Uterus (tissue), 4 donors: ENCODE results near the gene TRAF5. TPM values are rescaled to one million over a fixed set of nuclear protein-coding genes. Genes with fewer than 3 reads are reported as not detected.

ENCODE experiments used
- DNase-seq, 2 donors: peaks; one replicate each; pipeline ENCODE4 v3.0.0-alpha.2; 2019 to 2020
- H3K27ac ChIP-seq, 2 donors: fragments of 200-600 bp; sonication (generic); 1 replicate in 1 of 2; 2 replicates in 1 of 2; pipeline ENCODE4 v1.5.1; 2016 to 2018
- H3K27me3 ChIP-seq, 2 donors: fragments of 200-600 bp; sonication (generic); one replicate each; pipeline ENCODE4 v1.5.1; 2018 to 2019; ENCODE audit warnings: control low read depth in 1 of 2
- H3K36me3 ChIP-seq, 2 donors: fragments of 200-600 bp; sonication (generic); one replicate each; pipeline ENCODE4 v1.5.1; 2019; ENCODE audit warnings: control low read depth in 1 of 2
- H3K4me1 ChIP-seq, 2 donors: fragments of 200-600 bp; sonication (generic); one replicate each; pipeline ENCODE4 v1.5.1; 2018 to 2019; ENCODE audit warnings: control low read depth in 1 of 2
- H3K4me3 ChIP-seq, 2 donors: fragments of 200-600 bp; sonication (generic); 1 replicate in 1 of 2; 2 replicates in 1 of 2; pipeline ENCODE4 v1.5.1; 2018 to 2019; ENCODE audit warnings: mild to moderate bottlenecking in 1 of 2
- H3K9me3 ChIP-seq, 2 donors: fragments of 200-600 bp; sonication (generic); one replicate each; pipeline ENCODE4 v1.5.1; 2019; ENCODE audit warnings: control low read depth in 1 of 2
- CTCF ChIP-seq, 4 experiments: fragments of 200-600 bp in 2 of 4; fragments of 450-650 bp in 2 of 4; sonication (generic) in 2 of 4; IDR thresholded peaks; one replicate each; pipeline ENCODE4 v1.5.1; 2016 to 2019; ENCODE audit warnings: antibody characterized with exemption in 4 of 4, mild to moderate bottlenecking in 2 of 4, moderate library complexity in 1 of 4
- POLR2A ChIP-seq, 2 donors: fragments of 450-650 bp; IDR thresholded peaks; one replicate each; pipeline ENCODE4 v1.6.1; 2016; ENCODE audit warnings: antibody characterized with exemption in 2 of 2, mild to moderate bottlenecking in 1 of 2, moderate library complexity in 1 of 2
- intact Hi-C: fragments of 100-400 bp; cut with DNase I; formaldehyde crosslinking; loops from one replicate; pipeline ENCODE4 v1.15.1; 2023; ENCODE audit warnings: low total_unique reads
- total RNA-seq, 4 donors: library from RNA; depleted of rRNA in 3 of 4; stranded (reverse); fragments of >200 nt in 3 of 4; gene quantifications; one replicate each; pipeline versions ENCODE4 v1.1.0 to v1.2.4, GENCODE V29; 2014 to 2023
- donor health status: DM: yes; HTN: yes; CAD: no.

TRAF5 gene
- total RNA-seq, 4 donors from 2014 or later, result 17.1 to 98.6 (median 53.3) TPM

- no peak for DNase-seq
- no peak overlapping the region for H3K4me3 ChIP-seq
- no peak overlapping the region for H3K27ac ChIP-seq
- no peaks in the 10 kb centered on the region for H3K36me3 ChIP-seq
- peaks cover 0 to 8% of the 10 kb centered on the region in 2 donors for H3K4me1 ChIP-seq
- H3K27me3 ChIP-seq, result no peaks in the 10 kb centered on the region
- intact Hi-C loops, result no loop called here
- TF ChIP-seq POLR2A (IDR thresholded peaks at IDR 0.05) (no peak), CTCF (IDR thresholded peaks at IDR 0.05) (no peak)
- no peaks in the 10 kb centered on the region for H3K9me3 ChIP-seq
Measured at GRCh38 chr1:211331011-211331709, 4.5 kb downstream of the TRAF5 start.

- Histone ChIP-seq H3K27me3 (no peaks in the 10 kb centered on the region), H3K36me3 (no peaks in the 10 kb centered on the region), H3K4me3 (no peak overlapping the region), H3K27ac (no peak overlapping the region), H3K9me3 (no peaks in the 10 kb centered on the region), H3K4me1 (peaks cover 0 to 8% of the 10 kb centered on the region in 2 donors)
- TF ChIP-seq CTCF (IDR thresholded peaks at IDR 0.05) (no peak), POLR2A (IDR thresholded peaks at IDR 0.05) (no peak)
- intact Hi-C loops, result no loop called here
- no peak for DNase-seq
Measured at GRCh38 chr1:211332036-211332616, 5.5 kb downstream of the TRAF5 start.

GRCh38 chr1:211332830-211333229, 6.2 kb downstream of the TRAF5 start:
- intact Hi-C loops, result no loop called here
- H3K4me1 ChIP-seq, result peaks cover 0 to 8% of the 10 kb centered on the region in 2 donors

GRCh38 chr1:211333906-211334305, 7.3 kb downstream of the TRAF5 start:
- intact Hi-C loops, result no loop called here
- H3K27ac ChIP-seq, result no peak overlapping the region
- H3K9me3 ChIP-seq, result no peaks in the 10 kb centered on the region
- no peak for DNase-seq
- H3K4me1 ChIP-seq, result peaks cover 0 to 8% of the 10 kb centered on the region in 2 donors
- TF ChIP-seq CTCF (IDR thresholded peaks at IDR 0.05), result no peak
- no peak for TF ChIP-seq POLR2A (IDR thresholded peaks at IDR 0.05)
- no peak overlapping the region for H3K4me3 ChIP-seq
- H3K36me3 ChIP-seq, result no peaks in the 10 kb centered on the region
- H3K27me3 ChIP-seq, result no peaks in the 10 kb centered on the region

More at GRCh38 chr1:211332830-211333229, 6.2 kb downstream of the TRAF5 start:
- no peak for DNase-seq
- no peak overlapping the region for H3K4me3 ChIP-seq
- H3K27ac ChIP-seq, result no peak overlapping the region
- TF ChIP-seq CTCF (IDR thresholded peaks at IDR 0.05) (no peak), POLR2A (IDR thresholded peaks at IDR 0.05) (no peak)
- no peaks in the 10 kb centered on the region for H3K9me3 ChIP-seq
- H3K27me3 ChIP-seq, result no peaks in the 10 kb centered on the region
- no peaks in the 10 kb centered on the region for H3K36me3 ChIP-seq

- Histone ChIP-seq H3K4me3 (no peak overlapping the region), H3K27me3 (no peaks in the 10 kb centered on the region), H3K36me3 (no peaks in the 10 kb centered on the region), H3K27ac (no peak overlapping the region), H3K9me3 (no peaks in the 10 kb centered on the region), H3K4me1 (peaks cover 0 to 3% of the 10 kb centered on the region in 2 donors)
- TF ChIP-seq POLR2A (IDR thresholded peaks at IDR 0.05), result no peak
- no peak for TF ChIP-seq CTCF (IDR thresholded peaks at IDR 0.05)
- intact Hi-C loops, result no loop called here
- DNase-seq, result no peak
Measured at GRCh38 chr1:211334986-211335385, 8.4 kb downstream of the TRAF5 start.
